HepG2 (cell line): ENCODE measurements around the gene PPP1R18. TPM values are rescaled to one million over a fixed set of nuclear protein-coding genes. Genes with fewer than 3 reads are reported as not detected.

Experiments
- AFF4 ChIP-seq: sonication (generic); formaldehyde crosslinking; IDR thresholded peaks from 2 replicates; pipeline ENCODE4 v1.4.0; 2020; ENCODE audit warnings: missing genetic modification reagents
- ARID4A ChIP-seq: sonication (generic); formaldehyde crosslinking; IDR thresholded peaks from 2 replicates; pipeline ENCODE4 v1.5.0; 2020; ENCODE audit warnings: mild to moderate bottlenecking, missing genetic modification reagents, borderline replicate concordance
- ARNT ChIP-seq: fragments of 450-650 bp; IDR thresholded peaks from 2 replicates; pipeline ENCODE4 v1.6.1; 2017
- DNMT1 ChIP-seq: sonication (generic); formaldehyde crosslinking; IDR thresholded peaks from 2 replicates; pipeline ENCODE4 v1.5.1; 2020; ENCODE audit warnings: mild to moderate bottlenecking, missing genetic modification reagents
- FOXC1 ChIP-seq: sonication (generic); formaldehyde crosslinking; IDR thresholded peaks from 2 replicates; pipeline ENCODE4 v1.8.0; 2022; ENCODE audit warnings: mild to moderate bottlenecking, missing genetic modification reagents, borderline replicate concordance
- JUNB ChIP-seq: sonication (generic); formaldehyde crosslinking; IDR thresholded peaks from 2 replicates; pipeline ENCODE4 v1.8.0; 2022; ENCODE audit warnings: missing genetic modification reagents, mild to moderate bottlenecking, borderline replicate concordance
- KDM3A ChIP-seq: IDR thresholded peaks from 2 replicates; pipeline ENCODE4 v1.6.1; 2018; ENCODE audit warnings: low read depth, missing compliant biosample characterization
- MED13 ChIP-seq: sonication (generic); formaldehyde crosslinking; IDR thresholded peaks from 2 replicates; pipeline ENCODE4 v1.5.0; 2020; ENCODE audit warnings: missing genetic modification reagents
- SIN3A ChIP-seq: IDR thresholded peaks from 2 replicates; pipeline ENCODE4 v1.6.1; 2011; ENCODE audit warnings: low read depth, mild to moderate bottlenecking, control low read depth, low read length, borderline replicate concordance
- ZMYM2 ChIP-seq: sonication (generic); formaldehyde crosslinking; IDR thresholded peaks from 2 replicates; pipeline ENCODE4 v1.8.0; 2022; ENCODE audit warnings: mild to moderate bottlenecking, missing genetic modification reagents
- ZNF329 ChIP-seq: sonication (generic); formaldehyde crosslinking; IDR thresholded peaks from 2 replicates; pipeline ENCODE4 v1.9.0; 2021; ENCODE audit warnings: low read depth, mild to moderate bottlenecking, missing genetic modification reagents
- ZNF567 ChIP-seq: sonication (generic); formaldehyde crosslinking; IDR thresholded peaks from 2 replicates; pipeline ENCODE4 v1.8.1; 2023; ENCODE audit warnings: mild to moderate bottlenecking, missing genetic modification reagents, borderline replicate concordance
- ZNF646 ChIP-seq: sonication (generic); formaldehyde crosslinking; IDR thresholded peaks from 2 replicates; pipeline ENCODE4 v1.9.0; 2021; ENCODE audit warnings: mild to moderate bottlenecking, missing genetic modification reagents
- polyA plus RNA-seq, 8 experiments: library from polyadenylated mRNA; depleted of rRNA in 3 of 8; stranded (reverse) in 7 of 8; unstranded in 1 of 8; fragments of >200 nt; fragmentation: Illumina TruSeq in 4 of 8; extraction: Trizol in 4 of 8; gene quantifications; 2 replicates each; pipeline versions ENCODE4 v1.2.1 to v1.2.3, GENCODE V29; 2011 to 2016; ENCODE audit warnings: low read depth in 4 of 8, missing spikeins in 1 of 8, mixed read lengths in 1 of 8; ENCODE audit not compliant: insufficient read depth in 1 of 8
- total RNA-seq, 5 experiments: library from RNA; depleted of rRNA; stranded (reverse); fragments of >200 nt; fragmentation: Illumina TruSeq; extraction: Trizol; gene quantifications; 2 replicates each; pipeline ENCODE4 v1.2.3, GENCODE V29; 2016; ENCODE audit warnings: low read depth in 1 of 5

The PPP1R18 gene
- total and polyA plus RNA-seq, 2 of the 13 experiments (the other 11 are each of a cell fraction or from before 2014, with no cell fraction given), result 4.9 to 9.2 TPM

- peak; percentile 91 for TF ChIP-seq ARID4A (CRISPR knock-in tag)
- TF ChIP-seq SIN3A, result peak; percentile 88; the same call in 1 of the 2 replicates
- TF ChIP-seq MED13 (CRISPR knock-in tag), result peak; percentile 60; the same call in 1 of the 2 replicates
- peak; percentile 80; the same call in 1 of the 2 replicates for TF ChIP-seq KDM3A (CRISPR knock-in tag)
- no peak for TF ChIP-seq ZNF646
- TF ChIP-seq AFF4, result no peak
- no peak; the same call in 1 of the 2 replicates for TF ChIP-seq ZNF567 (CRISPR knock-in tag)
- TF ChIP-seq JUNB, result no peak
- 0 out of 2 replicates have a peak, but pooled peaks have one; percentile 66 for TF ChIP-seq DNMT1
- no peak; the same call in 1 of the 2 replicates for TF ChIP-seq FOXC1
- TF ChIP-seq ARNT, result no peak
- TF ChIP-seq ZMYM2 (CRISPR knock-in tag), result no peak
- TF ChIP-seq ZNF329 (CRISPR knock-in tag), result 0 out of 2 replicates have a peak, but pooled peaks have one; percentile 60
Observed at GRCh38 chr6:30721198-30722024, 35.0 kb upstream of the PPP1R18 start (continued).
